ENCODE measurements around the gene UGT1A8. TPM values are rescaled to one million over a fixed set of nuclear protein-coding genes. Genes with fewer than 3 reads are reported as not detected.
A peak's percentile ranks its signal among the peaks of the same experiment; 100 is the strongest.

Gene UGT1A8
- total RNA-seq, 1 donor, result not detected

- Histone ChIP-seq H3K27me3 (ENCODE audit: insufficient read depth, low read length) (peaks cover 8% of the 10 kb centered on the region), H3K36me3 (ENCODE audit: insufficient read depth, low read length) (no peaks in the 10 kb centered on the region), H2AFZ (ENCODE audit: low read length) (no peak overlapping the region), H3K4me1 (ENCODE audit: insufficient read depth, low read length) (no peaks in the 10 kb centered on the region), H3K9me3 (ENCODE audit: low read depth, low read length) (no peaks in the 10 kb centered on the region), H3K27ac (ENCODE audit: low read depth, low read length) (no peak overlapping the region), H3K79me2 (ENCODE audit: insufficient read depth, low read length) (no peaks in the 10 kb centered on the region), H3K4me2 (ENCODE audit: insufficient read depth, low read length) (no peak overlapping the region), H4K20me1 (ENCODE audit: insufficient read depth, low read length) (no peaks in the 10 kb centered on the region), H3K4me3 (ENCODE audit: insufficient read depth, low read length) (no peak overlapping the region)
- TF ChIP-seq, protein P1, sequence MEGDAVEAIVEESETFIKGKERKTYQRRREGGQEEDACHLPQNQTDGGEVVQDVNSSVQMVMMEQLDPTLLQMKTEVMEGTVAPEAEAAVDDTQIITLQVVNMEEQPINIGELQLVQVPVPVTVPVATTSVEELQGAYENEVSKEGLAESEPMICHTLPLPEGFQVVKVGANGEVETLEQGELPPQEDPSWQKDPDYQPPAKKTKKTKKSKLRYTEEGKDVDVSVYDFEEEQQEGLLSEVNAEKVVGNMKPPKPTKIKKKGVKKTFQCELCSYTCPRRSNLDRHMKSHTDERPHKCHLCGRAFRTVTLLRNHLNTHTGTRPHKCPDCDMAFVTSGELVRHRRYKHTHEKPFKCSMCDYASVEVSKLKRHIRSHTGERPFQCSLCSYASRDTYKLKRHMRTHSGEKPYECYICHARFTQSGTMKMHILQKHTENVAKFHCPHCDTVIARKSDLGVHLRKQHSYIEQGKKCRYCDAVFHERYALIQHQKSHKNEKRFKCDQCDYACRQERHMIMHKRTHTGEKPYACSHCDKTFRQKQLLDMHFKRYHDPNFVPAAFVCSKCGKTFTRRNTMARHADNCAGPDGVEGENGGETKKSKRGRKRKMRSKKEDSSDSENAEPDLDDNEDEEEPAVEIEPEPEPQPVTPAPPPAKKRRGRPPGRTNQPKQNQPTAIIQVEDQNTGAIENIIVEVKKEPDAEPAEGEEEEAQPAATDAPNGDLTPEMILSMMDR (IDR thresholded peaks at IDR 0.05; ENCODE audit: extremely low read depth, low read depth, low read length), result no peak
- peak; percentile 73 for DNase-seq (ENCODE audit: insufficient read length, low spot score, missing footprints)
Observed at GRCh38 chr2:233821196-233821595, 203.8 kb downstream of the UGT1A8 start.

DNA sequence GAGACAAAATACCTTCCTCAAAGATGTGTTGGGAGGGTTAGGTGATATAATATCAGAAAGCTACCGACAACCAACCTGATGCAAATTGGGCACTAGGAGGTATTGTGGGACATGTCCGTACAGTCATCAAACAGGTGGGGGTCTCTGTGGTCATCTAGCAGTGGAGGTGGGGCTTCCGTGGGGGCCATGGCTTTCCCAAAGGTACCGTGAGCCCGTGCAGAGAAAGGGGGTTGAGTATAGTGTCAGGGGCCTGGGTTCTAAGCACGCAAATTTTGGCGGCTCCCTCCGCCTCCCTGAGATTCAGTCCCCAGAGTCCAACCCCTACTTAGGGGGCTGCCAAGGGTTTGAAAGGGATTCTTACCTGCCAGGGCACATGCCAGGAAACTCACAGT lies 204.3 kb downstream of the UGT1A8 start:
- H3K9me3 ChIP-seq (ENCODE audit: low read depth, low read length), result no peaks in the 10 kb centered on the region
- H3K4me3 ChIP-seq (ENCODE audit: insufficient read depth, low read length), result no peak overlapping the region
- no peak overlapping the region for H3K27ac ChIP-seq (ENCODE audit: low read depth, low read length)
- TF ChIP-seq, protein P1 (IDR thresholded peaks at IDR 0.05; ENCODE audit: extremely low read depth, low read depth, low read length), result no peak
- DNase-seq (ENCODE audit: insufficient read length, low spot score, missing footprints), result no peak
- no peaks in the 10 kb centered on the region for H3K4me1 ChIP-seq (ENCODE audit: insufficient read depth, low read length)
- H3K79me2 ChIP-seq (ENCODE audit: insufficient read depth, low read length), result no peaks in the 10 kb centered on the region
- H3K36me3 ChIP-seq (ENCODE audit: insufficient read depth, low read length), result no peaks in the 10 kb centered on the region
- H4K20me1 ChIP-seq (ENCODE audit: insufficient read depth, low read length), result no peaks in the 10 kb centered on the region
- H2AFZ ChIP-seq (ENCODE audit: low read length), result no peak overlapping the region
- H3K27me3 ChIP-seq (ENCODE audit: insufficient read depth, low read length), result peaks cover 3% of the 10 kb centered on the region
- no peak overlapping the region for H3K4me2 ChIP-seq (ENCODE audit: insufficient read depth, low read length)

DNA sequence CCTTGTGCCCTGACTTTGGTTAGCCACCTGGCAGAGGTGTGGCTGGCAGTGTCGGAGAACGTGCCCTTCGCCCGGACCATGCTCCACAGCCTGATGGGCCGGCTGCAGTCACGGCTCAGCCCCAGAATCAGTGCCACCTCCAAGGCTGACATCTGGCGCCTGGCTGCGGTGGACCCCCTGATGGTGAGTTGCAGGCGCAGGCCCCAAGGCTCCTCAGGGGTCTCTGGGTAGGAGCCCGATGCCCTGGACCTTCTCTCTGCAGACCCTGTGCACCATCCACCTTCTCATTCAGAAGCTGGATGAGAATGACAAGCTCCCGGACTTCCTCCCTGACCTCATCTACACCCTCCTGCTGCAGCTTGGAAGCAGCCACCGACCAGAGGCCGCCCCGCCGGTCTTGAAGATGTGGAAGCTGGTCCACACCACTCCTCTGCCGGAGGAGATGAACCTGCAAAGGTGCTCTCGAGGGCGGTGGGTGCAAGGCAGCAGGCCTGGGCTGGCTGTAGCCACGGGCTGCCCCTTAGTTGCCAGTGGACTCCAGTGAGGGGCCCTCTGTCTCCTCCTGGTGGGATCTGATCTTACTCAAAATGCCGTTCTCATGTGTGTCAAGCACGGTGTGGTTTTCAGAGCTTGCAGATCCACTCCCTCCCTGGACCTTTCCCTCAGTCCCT lies 204.8 kb downstream of the UGT1A8 start:
- Histone ChIP-seq H3K27me3 (ENCODE audit: insufficient read depth, low read length) (peaks cover 3% of the 10 kb centered on the region), H3K79me2 (ENCODE audit: insufficient read depth, low read length) (no peaks in the 10 kb centered on the region), H3K9me3 (ENCODE audit: low read depth, low read length) (no peaks in the 10 kb centered on the region), H3K27ac (ENCODE audit: low read depth, low read length) (no peak overlapping the region), H2AFZ (ENCODE audit: low read length) (no peak overlapping the region), H3K36me3 (ENCODE audit: insufficient read depth, low read length) (no peaks in the 10 kb centered on the region), H3K4me3 (ENCODE audit: insufficient read depth, low read length) (no peak overlapping the region), H3K4me1 (ENCODE audit: insufficient read depth, low read length) (no peaks in the 10 kb centered on the region), H3K4me2 (ENCODE audit: insufficient read depth, low read length) (no peak overlapping the region), H4K20me1 (ENCODE audit: insufficient read depth, low read length) (no peaks in the 10 kb centered on the region)
- peak; percentile 19 for DNase-seq (ENCODE audit: insufficient read length, low spot score, missing footprints)
- TF ChIP-seq, protein P1 (IDR thresholded peaks at IDR 0.05; ENCODE audit: extremely low read depth, low read depth, low read length), result no peak

Other genes with a start within 250 kb of the UGT1A8 start
- gene USP40, start 50.9 kb upstream of the UGT1A8 start, total RNA-seq, result 34.0 and 38.3 TPM in 2 replicates
- not detected in 2 replicates for gene UGT1A10, start 18.8 kb downstream of the UGT1A8 start, total RNA-seq
- gene UGT1A9, start 54.3 kb downstream of the UGT1A8 start, total RNA-seq, result not detected in 2 replicates
- not detected in 2 replicates for gene UGT1A7, start 64.3 kb downstream of the UGT1A8 start, total RNA-seq
- gene UGT1A6, start 75.3 kb downstream of the UGT1A8 start, total RNA-seq, result not detected in 2 replicates
- not detected in 2 replicates for gene UGT1A5, start 95.3 kb downstream of the UGT1A8 start, total RNA-seq
- gene UGT1A4, start 101.1 kb downstream of the UGT1A8 start, total RNA-seq, result not detected in 2 replicates
- gene UGT1A3, start 111.4 kb downstream of the UGT1A8 start, total RNA-seq, result not detected in 2 replicates
- gene UGT1A1, start 142.6 kb downstream of the UGT1A8 start, total RNA-seq, result not detected in 2 replicates
- not detected in 2 replicates for gene MROH2A, start 160.7 kb downstream of the UGT1A8 start, total RNA-seq
- gene HJURP, start 236.9 kb downstream of the UGT1A8 start, total RNA-seq, result 2.9 and 3.5 TPM in 2 replicates